Cardiac muscle cell (in vitro differentiated cells and primary cell): ENCODE results near the gene TGFB1. TPM values are rescaled to one million over a fixed set of nuclear protein-coding genes. Genes with fewer than 3 reads are reported as not detected.

ENCODE experiments used
- DNase-seq, 2 donors: peaks; one replicate each; pipeline versions ENCODE4 v3.0.0 to v3.0.0-alpha.2; 2010 to 2017; ENCODE audit warnings: low read depth in 1 of 2, low spot score in 1 of 2
- H3K27ac ChIP-seq: fragments of 200-600 bp; sonication (generic); 2 replicates; pipeline ENCODE4 v1.5.1; 2016
- H3K27me3 ChIP-seq: fragments of 200-600 bp; sonication (generic); 2 replicates; pipeline ENCODE4 v1.6.0; 2016; ENCODE audit warnings: control low read depth
- H3K36me3 ChIP-seq: fragments of 200-600 bp; sonication (generic); 2 replicates; pipeline ENCODE4 v1.5.1; 2016; ENCODE audit warnings: control low read depth
- H3K4me1 ChIP-seq: fragments of 200-600 bp; sonication (generic); 2 replicates; pipeline ENCODE4 v1.8.1; 2017; ENCODE audit warnings: low read depth, mild to moderate bottlenecking, mixed run types
- H3K4me3 ChIP-seq: fragments of 200-600 bp; sonication (generic); 2 replicates; pipeline ENCODE4 v1.5.1; 2016; ENCODE audit warnings: mild to moderate bottlenecking
- H3K9me3 ChIP-seq: fragments of 200-600 bp; sonication (generic); 2 replicates; pipeline ENCODE4 v1.5.1; 2017; ENCODE audit warnings: low read depth, mild to moderate bottlenecking, control low read depth
- CTCF ChIP-seq: IDR thresholded peaks from 2 replicates; pipeline ENCODE4 v1.5.1; 2012; ENCODE audit warnings: low read depth, mild to moderate bottlenecking, low read length
- polyA plus RNA-seq: library from polyadenylated mRNA; unstranded; fragments of >200 nt; fragmentation: Nextera tagmentation; extraction: Ambion mirVana; gene quantifications from 2 replicates; pipeline ENCODE4 v1.2.1, GENCODE V29; 2016
- total RNA-seq: library from RNA; depleted of rRNA; stranded (reverse); fragments of >200 nt; gene quantifications from 2 replicates; pipeline ENCODE4 v1.2.3, GENCODE V29; 2016

TGFB1 gene
- total and polyA plus RNA-seq, 2 experiments from 2014 or later: 32.6 to 34.8 TPM

- no peak for TF ChIP-seq CTCF
- no peak for DNase-seq
- Histone ChIP-seq H3K9me3 (no peaks in the 10 kb centered on the region), H3K27ac (peak overlapping the region; percentile 99), H3K27me3 (no peaks in the 10 kb centered on the region), H3K4me3 (peak overlapping the region; percentile 92), H3K36me3 (peaks cover 38% of the 10 kb centered on the region), H3K4me1 (peaks cover 9% of the 10 kb centered on the region)
These were observed 44.3 kb downstream of the TGFB1 start for GRCh38 chr19:41309180-41310032.

- Histone ChIP-seq H3K27me3 (no peaks in the 10 kb centered on the region), H3K9me3 (no peaks in the 10 kb centered on the region), H3K27ac (peak overlapping the region; percentile 99), H3K4me1 (peaks cover 9% of the 10 kb centered on the region), H3K36me3 (peaks cover 46% of the 10 kb centered on the region), H3K4me3 (no peak overlapping the region)
- peak; percentile 91 to 94 for DNase-seq
- peak; percentile 99 for TF ChIP-seq CTCF
These were observed 45.1 kb downstream of the TGFB1 start for GRCh38 chr19:41308450-41309179.

- Histone ChIP-seq H3K4me1 (peaks cover 9% of the 10 kb centered on the region), H3K9me3 (no peaks in the 10 kb centered on the region), H3K36me3 (peaks cover 46% of the 10 kb centered on the region), H3K4me3 (no peak overlapping the region), H3K27me3 (no peaks in the 10 kb centered on the region), H3K27ac (peak overlapping the region; percentile 76)
- TF ChIP-seq CTCF: no peak
- DNase-seq: no peak
These were observed 45.7 kb downstream of the TGFB1 start for GRCh38 chr19:41307954-41308449.

- peak overlapping the region; percentile 76 for H3K27ac ChIP-seq
- TF ChIP-seq CTCF: no peak
- H3K4me3 ChIP-seq: no peak overlapping the region
- peaks cover 9% of the 10 kb centered on the region for H3K4me1 ChIP-seq
- no peak for DNase-seq
- no peaks in the 10 kb centered on the region for H3K27me3 ChIP-seq
- no peaks in the 10 kb centered on the region for H3K9me3 ChIP-seq
- H3K36me3 ChIP-seq: peaks cover 54% of the 10 kb centered on the region
These were observed 46.4 kb downstream of the TGFB1 start for GRCh38 chr19:41307090-41307875.
